GM10266 (cell line): Measurements from ENCODE around the gene THUMPD2.

Experiments
- DNase-seq: peaks from one replicate; pipeline ENCODE4 v3.0.0; 2012; ENCODE audit errors: extremely low spot score
- TF ChIP-seq, protein P1 (sequence below): IDR thresholded peaks from 2 replicates; pipeline ENCODE4 v1.5.1; 2012; ENCODE audit warnings: mild to moderate bottlenecking, low read depth; ENCODE audit not compliant: control insufficient read depth, insufficient read depth; ENCODE audit errors: missing control alignments

Gene THUMPD2

DNA sequence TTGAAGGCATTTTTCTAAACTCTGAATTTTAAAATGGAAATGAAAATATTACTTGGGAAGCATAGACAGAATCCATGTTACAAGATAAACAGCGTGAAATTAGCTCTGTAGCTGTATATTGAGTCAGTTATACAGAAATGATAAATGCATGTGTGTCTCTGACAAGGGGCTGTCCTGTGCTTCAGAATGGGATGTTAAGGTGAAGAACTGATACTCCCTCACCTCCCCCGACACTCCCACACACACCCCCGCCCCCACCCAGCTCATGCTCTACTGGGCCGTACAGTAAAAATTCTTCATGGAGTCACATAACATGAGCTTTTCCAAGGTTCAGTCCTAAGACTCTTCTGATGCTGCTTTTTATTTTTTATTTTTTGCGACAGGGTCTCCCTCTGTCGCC is 869 bp upstream of the THUMPD2 start:
- TF ChIP-seq, protein P1, sequence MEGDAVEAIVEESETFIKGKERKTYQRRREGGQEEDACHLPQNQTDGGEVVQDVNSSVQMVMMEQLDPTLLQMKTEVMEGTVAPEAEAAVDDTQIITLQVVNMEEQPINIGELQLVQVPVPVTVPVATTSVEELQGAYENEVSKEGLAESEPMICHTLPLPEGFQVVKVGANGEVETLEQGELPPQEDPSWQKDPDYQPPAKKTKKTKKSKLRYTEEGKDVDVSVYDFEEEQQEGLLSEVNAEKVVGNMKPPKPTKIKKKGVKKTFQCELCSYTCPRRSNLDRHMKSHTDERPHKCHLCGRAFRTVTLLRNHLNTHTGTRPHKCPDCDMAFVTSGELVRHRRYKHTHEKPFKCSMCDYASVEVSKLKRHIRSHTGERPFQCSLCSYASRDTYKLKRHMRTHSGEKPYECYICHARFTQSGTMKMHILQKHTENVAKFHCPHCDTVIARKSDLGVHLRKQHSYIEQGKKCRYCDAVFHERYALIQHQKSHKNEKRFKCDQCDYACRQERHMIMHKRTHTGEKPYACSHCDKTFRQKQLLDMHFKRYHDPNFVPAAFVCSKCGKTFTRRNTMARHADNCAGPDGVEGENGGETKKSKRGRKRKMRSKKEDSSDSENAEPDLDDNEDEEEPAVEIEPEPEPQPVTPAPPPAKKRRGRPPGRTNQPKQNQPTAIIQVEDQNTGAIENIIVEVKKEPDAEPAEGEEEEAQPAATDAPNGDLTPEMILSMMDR: no peak
- DNase-seq: peak; percentile 11

DNA sequence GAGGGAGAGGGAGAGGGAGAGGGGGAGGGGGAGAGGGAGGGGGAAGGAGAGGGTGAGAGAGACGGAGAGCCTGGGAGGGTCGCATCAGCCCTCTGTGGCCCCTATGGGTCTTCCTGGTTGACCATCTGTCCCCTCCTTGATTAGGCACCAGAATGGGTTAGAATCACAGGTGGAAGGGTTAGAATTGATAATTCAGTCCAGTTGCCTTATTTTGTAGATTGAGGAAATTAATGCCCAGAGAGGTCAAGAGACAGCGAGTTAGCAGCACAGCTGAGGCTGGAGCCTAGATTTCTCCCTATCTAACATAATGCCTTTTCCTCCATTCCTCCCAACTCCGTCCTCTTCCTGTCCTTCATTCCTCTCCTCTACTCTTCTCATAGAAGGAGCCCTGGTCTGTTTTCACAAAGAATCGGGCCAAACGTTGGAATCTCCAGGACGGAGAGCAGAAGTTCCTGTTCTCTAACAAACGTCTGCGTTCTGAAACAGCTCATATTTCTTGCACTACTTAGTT is 338 bp upstream of the THUMPD2 start:
- DNase-seq: no peak
- TF ChIP-seq, protein P1: no peak

DNA sequence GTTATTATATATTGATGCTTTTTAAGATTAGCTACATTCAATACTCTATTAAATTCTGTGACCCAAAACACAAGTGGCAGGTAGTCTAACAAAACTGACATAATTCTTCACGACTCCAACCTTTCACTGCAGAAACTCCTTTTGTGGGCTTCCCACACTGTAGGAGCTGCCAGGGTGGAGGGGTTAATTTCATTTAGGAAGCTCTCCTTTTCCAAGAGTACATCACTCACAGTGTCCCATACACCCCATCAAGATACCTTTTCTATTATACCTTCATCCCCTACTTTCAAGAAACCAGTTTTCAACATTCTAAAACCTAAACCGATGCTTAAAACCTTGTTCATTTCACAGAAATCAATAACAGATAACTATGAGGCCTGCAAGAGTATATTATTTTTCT is 825 bp downstream of the THUMPD2 start:
- peak; percentile 11 for DNase-seq
- TF ChIP-seq, protein P1: no peak

- DNase-seq: no peak
- TF ChIP-seq, protein P1: no peak
Measured at GRCh38 chr2:39772812-39773152, 6.3 kb downstream of the THUMPD2 start.

DNA sequence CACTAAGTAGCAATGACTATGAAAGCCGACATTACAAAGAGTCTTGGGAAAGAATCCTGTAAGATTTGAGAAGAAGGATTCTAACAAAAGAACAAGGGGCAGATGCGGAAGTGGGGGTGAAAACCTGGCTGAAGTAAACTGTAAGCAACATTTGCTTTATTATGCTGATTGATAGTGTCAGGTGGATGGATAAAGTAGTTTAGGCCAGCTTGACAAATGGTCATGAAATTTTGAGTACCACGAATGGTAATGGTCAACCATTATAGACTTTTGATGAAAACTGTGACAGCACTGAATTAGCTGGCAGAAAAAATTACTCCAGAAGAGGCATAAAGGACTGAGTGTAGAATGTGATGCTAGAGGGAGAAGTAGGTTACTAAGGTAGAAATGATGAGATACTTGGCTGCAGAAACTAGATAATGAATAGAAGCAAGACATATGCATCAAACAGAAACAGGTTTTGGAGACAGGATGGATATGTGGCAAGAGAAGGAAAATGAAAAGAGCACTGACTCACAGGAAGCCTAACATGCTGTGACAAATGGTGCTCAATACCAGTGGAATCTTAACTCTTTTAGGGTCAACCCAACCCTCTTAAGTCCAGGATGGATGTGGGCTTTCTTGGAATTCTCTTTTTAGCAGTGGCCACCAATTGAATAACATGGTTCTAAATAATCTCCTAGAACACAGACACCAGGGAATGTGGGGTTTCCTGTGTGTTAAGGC is 6.8 kb downstream of the THUMPD2 start:
- DNase-seq: no peak
- TF ChIP-seq, protein P1: no peak

- DNase-seq: no peak
- TF ChIP-seq, protein P1: no peak
Measured at GRCh38 chr2:39762448-39762847, 16.6 kb downstream of the THUMPD2 start.

DNA sequence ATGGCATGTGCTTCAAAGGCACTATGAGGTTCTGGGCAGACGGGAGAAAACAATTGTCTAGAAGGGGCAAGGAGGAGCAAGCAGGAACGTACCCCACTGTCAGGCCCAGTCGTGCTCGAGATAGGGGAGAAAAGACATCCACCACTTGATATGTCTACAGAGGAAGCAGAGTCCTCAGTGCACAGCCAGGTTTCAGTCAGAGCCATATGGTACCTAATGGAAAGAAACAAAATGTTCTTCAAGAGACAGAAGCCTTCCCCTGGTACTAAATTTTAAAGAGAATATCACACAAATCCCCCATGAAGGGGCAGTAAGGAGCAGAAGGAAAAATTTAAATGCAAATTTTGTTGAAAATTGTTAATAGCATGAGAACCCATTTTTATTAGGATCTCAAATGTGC is 21.9 kb downstream of the THUMPD2 start:
- TF ChIP-seq, protein P1: no peak
- DNase-seq: no peak
